OCI-LY1 (cell line): ENCODE measurements around the gene APBA1.

Experiments
- CTCF ChIP-seq: fragments of 200-600 bp; sonication (generic), shearing (Covaris generic); IDR thresholded peaks from 2 replicates; pipeline ENCODE4 v1.5.1; 2017; ENCODE audit warnings: mild to moderate bottlenecking, antibody characterized with exemption, low read length, moderate library complexity, mixed read lengths
- EZH2 ChIP-seq: fragments of 200-600 bp; sonication (generic), shearing (Covaris generic); IDR thresholded peaks from 2 replicates; pipeline ENCODE4 v1.8.0; 2017; ENCODE audit warnings: borderline replicate concordance, mixed run types, mild to moderate bottlenecking, antibody characterized with exemption, low read length, moderate library complexity, mixed read lengths

- TF ChIP-seq CTCF (peak; percentile 84), EZH2 (no peak)
Measured at GRCh38 chr9:69549310-69550202, 122.6 kb downstream of the APBA1 start.
